ENCODE results near the gene KDM3A.

- TF ChIP-seq PBX3 (IDR thresholded peaks at IDR 0.05; ENCODE audit: insufficient replicate concordance, low read depth, low read length) (no peak), CREM (IDR thresholded peaks at IDR 0.05; ENCODE audit: low read depth) (no peak), CTCF (IDR thresholded peaks at IDR 0.05 in 2 of 3, conservative IDR thresholded peaks at IDR 0.05 in 1 of 3; ENCODE audit: control insufficient read depth in 2 of 3, extremely low read depth in 1 of 3, insufficient read depth in 1 of 3, low read depth in 3 of 3, low read length in 3 of 3) (peak in 2 of 3 experiments; percentile 9 to 23; a peak in 2 of 6 replicates), CEBPB (IDR thresholded peaks at IDR 0.05; ENCODE audit: borderline replicate concordance in 1 of 2, low read depth in 2 of 2, low read length in 2 of 2) (no peak), SKIL (IDR thresholded peaks at IDR 0.05; ENCODE audit: low read depth, poor library complexity, severe bottlenecking) (no peak), CREB1 (IDR thresholded peaks at IDR 0.05; ENCODE audit: low read depth) (no peak), EP300 (IDR thresholded peaks at IDR 0.05; ENCODE audit: borderline replicate concordance in 1 of 2, control insufficient read depth in 1 of 2, low read depth in 2 of 2, low read length in 2 of 2) (no peak), HCFC1 (IDR thresholded peaks at IDR 0.05; ENCODE audit: low read length) (no peak), POLR2AphosphoS2 (IDR thresholded peaks at IDR 0.05; ENCODE audit: low read depth, low read length) (no peak), POLR2AphosphoS5 (IDR thresholded peaks at IDR 0.05; ENCODE audit: low read length) (no peak), BHLHE40 (IDR thresholded peaks at IDR 0.05; ENCODE audit: borderline replicate concordance in 1 of 2, low read depth in 2 of 2, low read length in 1 of 2) (no peak), TBL1XR1 (IDR thresholded peaks at IDR 0.05; ENCODE audit: low read depth, low read length) (no peak)
Observed at GRCh38 chr2:86518481-86518880, 77.3 kb downstream of the KDM3A start.
